PFSK-1 (cell line): ENCODE data around the gene TUNAR.

ENCODE experiments used
- FOXP2 ChIP-seq: optimal IDR thresholded peaks from 2 replicates; pipeline ENCODE3; 2011; ENCODE audit warnings: borderline replicate concordance, control low read depth, inconsistent platforms; ENCODE audit not compliant: insufficient read depth; ENCODE audit errors: extremely low read length, extremely low read depth
- POLR2AphosphoS5 ChIP-seq: IDR thresholded peaks from 2 replicates; pipeline ENCODE4 v1.6.1; 2012; ENCODE audit warnings: low read depth, mild to moderate bottlenecking, control low read depth, low read length, moderate library complexity
- SIN3A ChIP-seq: IDR thresholded peaks from 2 replicates; pipeline ENCODE4 v1.6.1; 2012; ENCODE audit warnings: mild to moderate bottlenecking, low read length, moderate library complexity, borderline replicate concordance; ENCODE audit not compliant: insufficient read depth
- TAF1 ChIP-seq: IDR thresholded peaks from 2 replicates; pipeline ENCODE4 v1.6.1; 2012; ENCODE audit warnings: low read length, control low read depth, borderline replicate concordance; ENCODE audit not compliant: insufficient read depth
- TF ChIP-seq, protein P1 (sequence below), 2 experiments: IDR thresholded peaks; 2 replicates each; pipeline versions ENCODE4 v1.6.1 to v1.8.0; 2011 to 2012; ENCODE audit warnings: low read depth in 2 of 2, low read length in 2 of 2, control low read depth in 1 of 2, inconsistent platforms in 1 of 2, mild to moderate bottlenecking in 1 of 2, moderate library complexity in 1 of 2; ENCODE audit not compliant: insufficient read depth in 1 of 2

DNA sequence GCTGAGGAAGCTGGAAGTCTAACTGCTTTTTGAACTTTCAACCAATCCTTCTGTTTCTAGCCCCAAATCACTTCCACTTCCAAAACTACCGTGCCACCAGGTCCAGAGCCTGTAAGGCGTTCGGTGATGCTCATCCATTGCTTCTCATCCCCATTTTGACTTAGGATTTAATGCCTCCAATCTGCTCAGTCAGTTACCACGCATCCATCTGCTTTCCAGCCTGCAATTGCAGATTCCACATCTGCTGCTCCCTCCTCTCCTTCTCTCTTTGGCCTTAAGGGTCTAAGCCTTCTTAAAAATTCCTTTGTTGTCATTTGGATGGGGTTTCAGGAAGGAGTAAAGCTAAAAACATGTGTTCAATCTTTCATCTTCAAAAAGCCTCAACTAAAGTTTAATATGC lies 74.7 kb downstream of the TUNAR start:
- TF ChIP-seq, protein P1, sequence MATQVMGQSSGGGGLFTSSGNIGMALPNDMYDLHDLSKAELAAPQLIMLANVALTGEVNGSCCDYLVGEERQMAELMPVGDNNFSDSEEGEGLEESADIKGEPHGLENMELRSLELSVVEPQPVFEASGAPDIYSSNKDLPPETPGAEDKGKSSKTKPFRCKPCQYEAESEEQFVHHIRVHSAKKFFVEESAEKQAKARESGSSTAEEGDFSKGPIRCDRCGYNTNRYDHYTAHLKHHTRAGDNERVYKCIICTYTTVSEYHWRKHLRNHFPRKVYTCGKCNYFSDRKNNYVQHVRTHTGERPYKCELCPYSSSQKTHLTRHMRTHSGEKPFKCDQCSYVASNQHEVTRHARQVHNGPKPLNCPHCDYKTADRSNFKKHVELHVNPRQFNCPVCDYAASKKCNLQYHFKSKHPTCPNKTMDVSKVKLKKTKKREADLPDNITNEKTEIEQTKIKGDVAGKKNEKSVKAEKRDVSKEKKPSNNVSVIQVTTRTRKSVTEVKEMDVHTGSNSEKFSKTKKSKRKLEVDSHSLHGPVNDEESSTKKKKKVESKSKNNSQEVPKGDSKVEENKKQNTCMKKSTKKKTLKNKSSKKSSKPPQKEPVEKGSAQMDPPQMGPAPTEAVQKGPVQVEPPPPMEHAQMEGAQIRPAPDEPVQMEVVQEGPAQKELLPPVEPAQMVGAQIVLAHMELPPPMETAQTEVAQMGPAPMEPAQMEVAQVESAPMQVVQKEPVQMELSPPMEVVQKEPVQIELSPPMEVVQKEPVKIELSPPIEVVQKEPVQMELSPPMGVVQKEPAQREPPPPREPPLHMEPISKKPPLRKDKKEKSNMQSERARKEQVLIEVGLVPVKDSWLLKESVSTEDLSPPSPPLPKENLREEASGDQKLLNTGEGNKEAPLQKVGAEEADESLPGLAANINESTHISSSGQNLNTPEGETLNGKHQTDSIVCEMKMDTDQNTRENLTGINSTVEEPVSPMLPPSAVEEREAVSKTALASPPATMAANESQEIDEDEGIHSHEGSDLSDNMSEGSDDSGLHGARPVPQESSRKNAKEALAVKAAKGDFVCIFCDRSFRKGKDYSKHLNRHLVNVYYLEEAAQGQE (IDR thresholded peaks at IDR 0.05; ENCODE audit: insufficient read depth in 1 of 2, low read depth in 2 of 2, low read length in 2 of 2), result no peak
- TF ChIP-seq POLR2AphosphoS5 (no peak), SIN3A (no peak), TAF1 (no peak), FOXP2 (no peak)
